Right cardiac atrium (tissue), 5 donors: ENCODE results near the gene GSTO1. TPM values are rescaled to one million over a fixed set of nuclear protein-coding genes. Genes with fewer than 3 reads are reported as not detected.

Source experiments
- ATAC-seq, 2 donors: fragments of 200-7000 bp; cut with Tn5 transposase; one replicate each; pipeline versions ENCODE4 v1.8.0 to v1.9.1; 2020; ENCODE audit warnings: moderate library complexity in 2 of 2, mild to moderate bottlenecking in 1 of 2
- DNase-seq, 3 donors: peaks; one replicate each; pipeline ENCODE4 v3.0.0-alpha.2; 2020
- H3K27ac ChIP-seq: one replicate; pipeline ENCODE4 v1.5.1; 2013; ENCODE audit warnings: mild to moderate bottlenecking, low read length, control low read depth, moderate library complexity
- H3K27me3 ChIP-seq: one replicate; pipeline ENCODE4 v1.6.1; 2013; ENCODE audit not compliant: control insufficient read depth, insufficient read depth
- H3K4me1 ChIP-seq: one replicate; pipeline ENCODE4 v1.6.1; 2013; ENCODE audit warnings: low read length; ENCODE audit not compliant: control insufficient read depth, insufficient read depth
- H3K4me3 ChIP-seq: one replicate; pipeline ENCODE4 v1.5.1; 2013; ENCODE audit warnings: low read length, control low read depth
- H3K9me3 ChIP-seq: one replicate; pipeline ENCODE4 v1.6.1; 2013; ENCODE audit warnings: low read length; ENCODE audit not compliant: control insufficient read depth
- WGBS: extraction: QIAGEN DNeasy Blood & Tissue Kit; methylation state at CpG from one replicate; pipeline ENCODE4 v1.1.7; 2013; 5-methylcytosine and 5-hydroxymethylcytosine counted together
- intact Hi-C, 4 donors: fragments of 100-400 bp; cut with DNase I; formaldehyde crosslinking; loops; one replicate each; pipeline versions ENCODE4 v1.11.0 to v1.14.0; 2022 to 2023
- polyA plus RNA-seq: library from polyadenylated mRNA; stranded (reverse); fragments of 200-250 nt; gene quantifications from one replicate; pipeline ENCODE4 v1.2.3, GENCODE V29; 2013
- total RNA-seq, 4 donors: library from RNA; stranded (reverse); fragmentation: NEBNext Ultra II Directional; extraction: Animal tissue kit (Norgen Biotek cat#: 25700); gene quantifications; one replicate each; pipeline ENCODE4 v1.2.1, GENCODE V29; 2021
- donor health status: healthy with polysubstance abuse.
- donor health status: DM: no; HTN: yes; CAD: no.
- donor health status: DM: no; HTN: no; CAD: no.
- donor health status: DM: no; HTN: yes; CAD: no; lungs with severe emphysema.
- donor health status: DM: yes; HTN: yes; CAD: no.

Gene GSTO1
- total and polyA plus RNA-seq, 5 donors = 164 to 351 (median 208) TPM

GRCh38 chr10:104259999-104260774 is 5.5 kb downstream of the GSTO1 start:
- peaks cover 4% of the 10 kb centered on the region for H3K4me1 ChIP-seq
- H3K9me3 ChIP-seq = no peaks in the 10 kb centered on the region
- peak overlapping the region; percentile 73 for H3K27ac ChIP-seq
- intact Hi-C loops = no loop called here
- H3K4me3 ChIP-seq = no peak overlapping the region
- no peaks in the 10 kb centered on the region for H3K27me3 ChIP-seq
- DNase-seq (no peak), ATAC-seq (peak; percentile 46 to 60)
- 53% methylated on average over 6 of the region's 6 CpGs for WGBS

- DNase-seq (no peak), ATAC-seq (peak in 1 of 2 donors; percentile 66)
- no peaks in the 10 kb centered on the region for H3K9me3 ChIP-seq
- intact Hi-C loops = no loop called here
- H3K27me3 ChIP-seq = no peaks in the 10 kb centered on the region
- 9% methylated on average over 3 of the region's 3 CpGs for WGBS
- H3K4me3 ChIP-seq = no peak overlapping the region
- no peak overlapping the region for H3K27ac ChIP-seq
- H3K4me1 ChIP-seq = peaks cover 4% of the 10 kb centered on the region
Observed at GRCh38 chr10:104260775-104261115, 6.1 kb downstream of the GSTO1 start.

- peak; percentile 38 to 71 for ATAC-seq
- no peaks in the 10 kb centered on the region for H3K9me3 ChIP-seq
- no peaks in the 10 kb centered on the region for H3K27me3 ChIP-seq
- intact Hi-C loops = no loop called here
- no peak overlapping the region for H3K4me3 ChIP-seq
- H3K4me1 ChIP-seq = peaks cover 4% of the 10 kb centered on the region
- DNase-seq = no peak
- WGBS = 69% methylated on average over 5 of the region's 5 CpGs
- peak overlapping the region; percentile 81 for H3K27ac ChIP-seq
Observed at GRCh38 chr10:104262055-104262454, 7.4 kb downstream of the GSTO1 start.

- intact Hi-C loops = no loop called here
- ATAC-seq (no peak), DNase-seq (no peak)
- WGBS = 90% methylated on average over 5 of the region's 5 CpGs
- Histone ChIP-seq H3K27me3 (no peaks in the 10 kb centered on the region), H3K27ac (no peak overlapping the region), H3K9me3 (no peaks in the 10 kb centered on the region), H3K4me3 (no peak overlapping the region), H3K4me1 (peaks cover 9% of the 10 kb centered on the region)
Observed at GRCh38 chr10:104264783-104265182, 10.1 kb downstream of the GSTO1 start.

GRCh38 chr10:104267721-104268404 is 13.2 kb downstream of the GSTO1 start:
- DNase-seq = peak in 1 of 3 donors; percentile 47
- Histone ChIP-seq H3K4me1 (peaks cover 7% of the 10 kb centered on the region), H3K4me3 (peak overlapping the region; percentile 91), H3K9me3 (no peaks in the 10 kb centered on the region), H3K27me3 (no peaks in the 10 kb centered on the region), H3K27ac (no peak overlapping the region)
- intact Hi-C loops = no loop called here
- no peak for ATAC-seq
- 91% methylated on average over 14 of the region's 14 CpGs for WGBS

GRCh38 chr10:104268405-104268712 is 13.7 kb downstream of the GSTO1 start:
- no peak for ATAC-seq
- intact Hi-C loops = no loop called here
- H3K4me1 ChIP-seq = peaks cover 7% of the 10 kb centered on the region
- no peaks in the 10 kb centered on the region for H3K27me3 ChIP-seq
- DNase-seq = no peak
- H3K4me3 ChIP-seq = peak overlapping the region; percentile 91
- no peaks in the 10 kb centered on the region for H3K9me3 ChIP-seq
- H3K27ac ChIP-seq = peak overlapping the region; percentile 86
- 10% methylated on average over 10 of the region's 10 CpGs for WGBS

- WGBS = 3% methylated on average over 59 of the region's 59 CpGs
- intact Hi-C loops = no loop called here
- ATAC-seq = peak; percentile 100
Observed at GRCh38 chr10:104268713-104269645, 14.3 kb downstream of the GSTO1 start, which contains the start of gene GSTO2. TSS of gene GSTO2 (plus strand) at chr10:104269184. CDS start at chr10:104274916, 5,732 bp downstream.

GRCh38 chr10:104273286-104273685 is 18.6 kb downstream of the GSTO1 start:
- H3K9me3 ChIP-seq = no peaks in the 10 kb centered on the region
- no peak for ATAC-seq
- 75% methylated on average over 1 of the region's 1 CpG for WGBS
- no peaks in the 10 kb centered on the region for H3K27me3 ChIP-seq
- peaks cover 2% of the 10 kb centered on the region for H3K4me1 ChIP-seq
- no peak overlapping the region for H3K4me3 ChIP-seq
- no peak for DNase-seq
- no peak overlapping the region for H3K27ac ChIP-seq
- intact Hi-C loops = no loop called here

More at GRCh38 chr10:104268713-104269645, 14.3 kb downstream of the GSTO1 start, which contains the start of gene GSTO2:
- peak within 1 kb of the TSS; percentile 86 for H3K27ac ChIP-seq
- DNase-seq = peak; percentile 99 to 100 (median 99)
- no peaks in the 10 kb centered on the region for H3K9me3 ChIP-seq
- peak within 1 kb of the TSS; percentile 91 for H3K4me3 ChIP-seq
- no peaks in the 10 kb centered on the region for H3K27me3 ChIP-seq
- peaks cover 7% of the 10 kb centered on the region for H3K4me1 ChIP-seq

GRCh38 chr10:104273899-104274575 is 19.3 kb downstream of the GSTO1 start:
- ATAC-seq (no peak), DNase-seq (no peak)
- Histone ChIP-seq H3K4me3 (no peak overlapping the region), H3K27ac (no peak overlapping the region), H3K4me1 (no peaks in the 10 kb centered on the region), H3K9me3 (no peaks in the 10 kb centered on the region), H3K27me3 (no peaks in the 10 kb centered on the region)
- intact Hi-C loops = no loop called here
- WGBS = 76% methylated on average over 4 of the region's 4 CpGs
